Islet precursor cell (in vitro differentiated cells): Measurements from ENCODE around the gene KRI1.

ENCODE experiments used
- DNase-seq: peaks from one replicate; pipeline ENCODE4 v3.0.0-alpha.2; 2018

KRI1 gene

GRCh38 chr19:10517361-10517759 lies 48.5 kb downstream of the KRI1 start, which contains the start of gene S1PR5:
Gene S1PR5 (minus strand): TSS chr19:10517447. CDS start chr19:10515011, 2,436 bp downstream.
- peak; percentile 78 for DNase-seq

- no peak for DNase-seq
Observed at GRCh38 chr19:10516671-10517286, 49.0 kb downstream of the KRI1 start.

GRCh38 chr19:10516064-10516385 lies 49.8 kb downstream of the KRI1 start:
- no peak for DNase-seq

- DNase-seq = peak; percentile 68
Observed at GRCh38 chr19:10514211-10515145, 51.3 kb downstream of the KRI1 start.

- DNase-seq = peak; percentile 61
Observed at GRCh38 chr19:10513223-10513622, 52.6 kb downstream of the KRI1 start.

- peak; percentile 68 for DNase-seq
Observed at GRCh38 chr19:10510301-10510802, 55.5 kb downstream of the KRI1 start.

GRCh38 chr19:10508707-10509106 lies 57.1 kb downstream of the KRI1 start:
- DNase-seq = no peak

GRCh38 chr19:10508036-10508435 lies 57.8 kb downstream of the KRI1 start:
- DNase-seq = no peak

GRCh38 chr19:10505583-10506229 lies 60.1 kb downstream of the KRI1 start:
- DNase-seq = peak; percentile 82
